ENCODE data around the gene RAB15.
"Not testable (repeated sequence)": the region's sequence is repeated elsewhere in the genome, so short reads cannot be mapped to it uniquely, and the experiment has no call there.

Gene RAB15

DNA sequence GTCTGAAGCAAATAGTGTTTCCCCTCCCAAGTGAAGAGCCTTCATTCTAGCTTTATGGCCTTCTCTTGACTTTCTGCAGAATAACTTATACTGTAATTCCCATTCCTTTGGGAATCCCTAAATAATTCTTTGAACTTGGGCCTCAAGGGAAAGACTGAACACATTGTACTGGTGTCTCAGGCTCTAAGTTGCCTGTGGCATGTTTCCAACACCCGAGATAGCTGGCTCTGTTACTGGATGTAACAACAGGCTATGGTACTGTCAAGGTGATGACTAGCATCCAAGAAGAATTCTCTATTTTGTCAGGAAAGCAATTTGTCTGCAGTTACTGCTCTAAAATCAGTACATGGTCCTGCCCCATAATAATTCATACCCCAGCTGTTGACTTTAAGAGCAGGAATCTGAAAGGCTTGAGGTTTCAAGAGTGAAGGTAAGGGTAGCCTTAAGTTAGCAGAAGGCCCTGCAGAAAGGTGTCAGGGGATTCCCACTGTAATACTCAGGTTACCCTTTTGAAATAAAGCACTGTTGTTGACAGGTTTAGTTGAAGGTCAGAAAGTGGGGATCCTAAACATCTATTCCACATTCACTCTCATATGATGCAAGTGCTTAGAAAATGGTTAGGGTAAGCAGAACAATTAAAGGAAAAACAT is 34.8 kb downstream of the RAB15 start:
- no peak for DNase-seq

DNA sequence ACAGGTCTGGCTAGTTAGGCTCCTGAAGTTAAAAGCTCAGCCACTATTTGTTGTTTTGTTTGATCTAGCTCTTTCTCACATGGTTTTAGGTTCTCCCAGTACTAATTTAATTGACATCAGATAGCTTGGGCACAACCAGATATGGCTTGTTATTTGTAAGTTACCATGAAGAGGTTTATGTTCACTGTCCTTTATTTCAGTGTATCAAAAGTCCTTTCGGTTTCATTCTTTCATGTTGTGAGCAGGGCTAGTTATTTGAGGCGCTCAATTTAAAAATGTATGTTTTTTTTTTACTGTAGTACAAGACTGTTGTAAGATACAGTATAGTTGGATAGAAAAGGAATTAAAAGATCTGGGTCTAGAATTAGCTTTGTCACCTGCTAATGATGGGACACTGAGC is 36.6 kb downstream of the RAB15 start:
- no peak for DNase-seq

DNA sequence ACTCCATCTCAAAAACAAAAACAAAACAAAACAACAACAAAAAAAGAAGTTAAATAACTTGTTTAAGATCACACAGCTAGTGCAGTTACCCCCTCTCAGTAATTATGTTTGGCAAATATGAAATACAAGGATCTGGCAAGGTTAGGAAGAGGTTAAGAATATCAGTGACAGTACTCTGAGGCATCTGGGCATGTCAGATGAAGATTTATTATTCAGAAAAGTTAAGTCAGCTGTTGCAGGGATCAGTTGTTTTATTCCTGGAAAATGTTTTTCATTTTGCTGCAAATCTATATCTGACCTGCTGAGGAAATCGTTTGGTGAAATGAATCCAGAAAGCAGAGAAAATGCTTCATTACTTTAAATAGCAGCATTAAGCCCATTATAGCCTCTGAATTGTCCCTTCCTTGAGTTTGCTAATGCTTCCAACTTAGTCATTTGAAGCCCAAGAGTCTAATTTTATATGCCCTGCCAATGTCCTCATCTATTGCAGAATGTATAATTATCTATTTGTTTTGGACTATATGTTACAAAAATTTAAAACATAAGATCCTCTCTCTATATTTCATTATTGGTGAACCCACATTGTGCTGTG is 37.7 kb downstream of the RAB15 start:
- DNase-seq = no peak

DNA sequence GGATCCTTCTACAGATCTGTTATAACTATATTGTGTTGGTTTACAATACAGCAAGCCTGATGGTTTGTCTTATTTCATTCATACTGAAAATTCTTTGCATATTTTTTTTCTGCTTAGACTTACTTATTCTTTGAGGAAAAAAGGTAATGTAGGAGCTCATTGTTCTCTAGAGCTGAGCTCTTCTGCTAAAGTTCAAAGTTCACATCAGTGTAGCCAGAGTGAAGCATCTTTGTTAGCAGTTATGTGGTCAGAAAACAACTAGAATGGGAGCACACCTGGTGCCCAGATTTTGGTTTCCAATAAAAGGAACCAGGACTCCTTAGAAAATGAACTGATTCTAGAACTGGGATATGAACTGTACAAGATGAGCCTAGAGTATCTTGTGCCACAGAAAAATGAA is 39.9 kb downstream of the RAB15 start:
- DNase-seq = no peak

DNA sequence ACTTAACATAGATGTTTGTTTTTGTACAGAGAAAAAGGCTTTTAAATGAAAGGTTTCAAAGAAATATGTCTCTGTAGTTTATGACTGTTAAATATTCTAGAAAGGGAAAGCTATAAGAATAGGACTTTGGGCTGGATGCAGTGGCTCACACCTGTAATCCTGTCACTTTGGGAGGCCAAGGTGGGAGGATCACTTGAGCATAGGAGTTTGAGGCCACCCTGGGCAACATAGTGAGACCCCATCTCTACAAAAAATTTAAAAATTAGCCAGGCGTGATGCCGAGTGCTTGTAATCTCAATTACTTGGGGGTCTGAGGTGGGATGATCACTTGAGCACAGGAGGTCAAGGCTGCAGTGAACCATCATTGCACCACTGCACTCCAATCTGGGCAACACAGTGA is 41.0 kb downstream of the RAB15 start:
- DNase-seq = no peak

DNA sequence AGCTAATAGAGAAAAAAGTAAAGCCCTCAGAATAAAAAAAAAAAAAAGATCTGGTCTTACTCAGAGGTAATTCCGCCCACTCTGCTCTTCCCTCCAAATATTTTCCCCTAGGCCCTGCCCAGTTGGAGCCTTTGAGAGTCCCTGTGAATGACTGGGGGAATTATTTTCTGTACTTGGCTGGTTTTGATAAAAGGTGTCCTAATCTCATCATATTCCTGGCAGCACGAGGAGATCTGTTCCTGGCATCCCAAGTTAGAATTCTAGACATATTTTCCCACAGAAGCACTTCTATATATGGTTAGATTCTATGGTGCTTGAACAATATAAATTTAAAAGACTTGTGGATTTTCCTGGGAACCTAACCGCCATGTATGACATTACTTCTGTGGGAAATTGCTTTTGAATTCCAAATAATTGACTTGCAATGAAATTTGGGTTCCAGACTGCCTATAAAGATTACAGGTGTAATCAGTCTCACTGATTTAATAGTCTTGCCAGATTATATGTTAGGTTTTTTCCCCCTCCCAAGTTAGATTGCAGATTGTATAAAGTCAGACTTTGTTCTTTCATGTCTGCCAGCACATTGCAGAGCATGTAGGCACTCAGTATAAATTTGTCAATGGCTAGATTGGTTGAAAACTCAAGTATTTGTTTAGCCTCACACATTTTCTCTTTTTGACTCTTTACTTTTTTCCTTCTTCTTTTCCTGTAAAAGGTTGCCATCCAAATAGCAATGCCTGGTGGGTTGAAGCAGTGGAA is 41.9 kb downstream of the RAB15 start:
- no peak for DNase-seq

DNA sequence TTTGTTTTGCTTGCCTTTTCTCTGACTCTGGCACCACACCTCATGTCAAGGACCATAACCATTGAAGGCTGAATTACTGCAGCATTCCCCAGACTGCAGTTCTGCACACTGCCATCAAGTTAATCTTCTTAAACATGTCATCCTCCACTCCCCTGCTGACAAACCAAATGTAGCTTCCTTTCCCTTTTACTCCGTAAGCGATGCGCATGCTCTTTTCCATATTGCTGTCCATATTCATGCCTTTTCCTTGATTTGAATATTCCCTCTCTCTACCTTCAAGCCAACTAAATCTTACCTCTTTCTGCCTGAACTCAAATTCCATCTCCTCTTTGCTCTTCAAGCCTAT is 43.1 kb downstream of the RAB15 start:
- no peak for DNase-seq

DNA sequence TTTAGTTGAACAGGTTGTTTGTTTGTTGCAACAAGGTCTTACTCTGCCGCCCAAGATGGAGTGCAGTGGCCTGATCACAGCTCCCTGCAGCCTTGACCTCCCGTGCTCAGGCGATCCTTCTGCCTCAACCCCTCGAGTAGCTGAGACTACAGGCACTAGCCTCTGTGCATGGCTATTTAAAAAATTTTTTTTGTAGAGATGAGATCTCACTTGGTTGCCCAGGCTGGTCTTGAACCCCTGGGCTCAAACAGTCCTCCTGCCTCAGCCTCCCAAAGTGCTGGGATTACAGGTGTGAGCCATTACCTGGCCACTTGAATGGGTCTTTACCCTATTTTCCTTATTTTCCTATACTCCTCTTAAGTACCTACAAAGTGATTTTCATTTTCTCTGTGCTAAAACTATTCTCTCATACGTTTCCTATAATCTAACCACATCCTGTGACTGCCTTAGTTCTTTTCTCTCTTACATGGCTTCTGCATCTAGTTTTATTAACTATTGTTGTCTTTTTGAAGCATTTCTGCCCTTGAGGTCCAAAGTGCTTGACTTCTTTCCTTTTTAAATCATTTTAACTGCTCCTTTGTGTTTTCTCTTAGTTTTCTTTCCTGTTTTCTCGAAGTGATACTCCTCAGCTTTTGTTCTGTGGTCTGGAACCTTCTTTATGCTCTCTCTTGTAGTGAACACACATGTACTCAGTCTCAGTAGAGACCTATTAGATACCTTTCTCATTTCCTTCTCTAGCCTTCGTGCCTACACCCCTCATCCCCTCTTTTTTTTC is 43.7 kb downstream of the RAB15 start:
- DNase-seq = no peak

DNA sequence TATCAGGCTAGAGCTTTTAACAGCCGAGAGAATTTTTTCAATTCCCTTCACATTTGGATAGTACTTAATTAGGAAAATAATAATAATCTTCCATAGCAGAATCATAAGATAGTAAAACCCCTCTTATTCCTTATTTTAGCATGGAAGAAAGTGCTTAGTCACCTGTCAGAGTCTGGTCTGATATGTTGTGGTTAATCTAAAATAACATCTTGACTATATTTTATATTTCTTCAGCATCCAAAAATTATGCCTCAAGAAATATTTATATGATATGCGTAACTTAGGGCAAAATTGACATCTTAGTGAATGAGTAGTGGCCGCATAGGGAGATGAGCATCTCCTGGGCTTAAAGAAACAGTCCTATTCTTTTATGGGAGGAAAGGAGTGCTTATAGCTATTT is 45.1 kb downstream of the RAB15 start:
- DNase-seq = no peak

DNA sequence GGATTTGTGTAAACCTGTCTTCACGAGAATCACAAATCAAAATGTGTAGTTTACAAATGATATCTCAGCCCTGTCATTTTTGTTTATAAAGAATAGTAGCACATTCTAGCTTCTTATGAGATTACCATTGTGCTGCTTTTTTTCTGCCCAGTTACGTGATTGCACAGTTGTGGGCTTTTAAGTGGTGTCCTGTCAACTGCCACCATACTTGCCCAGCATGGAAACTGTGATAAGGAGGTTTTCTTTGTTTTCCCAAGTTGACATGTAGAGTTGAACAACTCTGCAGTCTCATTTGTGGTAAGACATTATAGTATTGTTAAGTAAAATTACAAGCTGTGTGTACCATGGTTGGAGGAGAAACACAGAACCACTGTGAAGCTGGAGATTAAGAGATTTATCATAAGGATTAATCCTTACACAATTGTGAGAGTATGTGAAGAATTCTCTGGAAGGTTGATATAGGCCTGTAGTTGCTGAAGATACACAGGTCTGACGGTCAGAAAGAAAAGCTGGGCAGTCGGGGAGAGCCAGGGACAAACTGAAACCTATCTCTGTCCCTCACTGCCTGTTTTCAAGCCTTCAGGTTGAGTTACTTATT is 45.6 kb downstream of the RAB15 start:
- DNase-seq = no peak

DNA sequence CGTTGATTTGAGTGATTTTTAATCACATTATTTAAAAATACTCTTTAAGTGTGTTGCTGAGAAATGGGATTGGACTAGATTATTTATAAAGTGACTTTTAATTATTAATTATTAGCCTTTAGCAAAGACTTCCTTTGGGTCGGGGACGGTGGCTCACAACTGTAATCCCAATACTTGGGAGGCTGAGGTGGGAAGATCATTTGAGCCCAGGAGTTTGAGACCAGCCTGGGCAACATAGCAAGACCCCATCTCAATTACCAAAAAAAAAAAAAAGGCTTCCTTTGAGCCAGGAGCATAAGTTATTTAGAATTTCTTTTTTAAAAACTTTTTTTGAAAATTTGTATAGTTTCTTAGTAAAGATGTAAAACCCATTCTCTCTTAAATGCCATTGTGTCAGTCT is 49.1 kb downstream of the RAB15 start:
- no peak for DNase-seq

DNA sequence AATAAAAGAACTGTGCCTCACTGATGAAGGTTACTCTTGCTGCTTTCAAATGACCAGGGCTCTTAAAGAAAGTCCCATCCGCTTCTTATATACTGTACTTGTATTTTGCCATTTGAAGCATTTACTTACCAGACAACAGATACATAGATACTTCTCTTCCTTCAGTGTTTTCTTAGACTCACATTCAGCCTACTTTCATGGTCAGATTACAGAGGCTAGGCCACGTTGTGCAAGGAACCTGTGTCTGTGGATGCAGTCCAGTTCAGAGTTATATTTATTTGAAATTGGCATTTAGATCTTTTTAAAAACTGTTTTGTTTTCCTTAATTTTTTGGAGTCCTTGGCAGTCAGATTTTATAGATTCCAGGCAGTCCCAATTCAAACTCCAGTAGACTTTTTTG is 51.7 kb downstream of the RAB15 start:
- DNase-seq = no peak

DNA sequence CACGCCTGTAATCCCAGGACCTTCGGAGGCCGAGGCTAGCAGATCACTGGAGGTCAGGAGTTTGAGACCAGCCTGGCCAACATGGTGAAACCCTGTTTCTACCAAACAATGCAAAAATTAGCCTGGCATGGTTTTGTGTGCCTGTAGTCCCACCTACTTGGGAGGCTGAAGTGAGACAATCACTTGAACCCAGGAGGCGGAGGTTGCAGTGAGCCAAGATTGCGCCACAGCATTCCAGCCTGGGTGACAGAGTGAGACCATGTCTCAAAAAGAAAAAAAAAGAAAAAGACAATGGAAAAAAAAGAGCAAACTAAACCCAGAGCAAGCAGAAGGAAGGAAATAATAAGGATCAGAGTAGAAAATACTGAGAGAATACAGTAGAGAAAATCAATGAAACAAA is 52.5 kb downstream of the RAB15 start:
- DNase-seq = no peak

DNA sequence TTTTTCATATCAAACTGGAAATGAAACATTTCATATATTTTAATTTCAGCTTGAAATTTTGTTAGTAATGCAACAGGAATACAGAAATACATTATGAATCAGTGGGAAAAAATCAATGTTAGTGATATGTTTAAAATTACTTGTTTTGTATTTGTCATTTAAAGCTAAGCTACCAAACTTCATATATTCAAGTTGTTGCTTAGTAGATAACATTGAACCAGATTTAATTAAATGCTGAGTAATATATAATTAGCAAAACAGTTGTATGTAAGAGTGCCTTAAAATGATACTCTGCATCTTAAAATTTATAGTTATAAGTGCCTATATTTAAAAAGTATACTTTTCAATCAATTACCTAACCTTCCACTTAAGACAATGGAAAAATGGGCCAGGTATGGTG is 52.9 kb downstream of the RAB15 start:
- no peak for DNase-seq

DNA sequence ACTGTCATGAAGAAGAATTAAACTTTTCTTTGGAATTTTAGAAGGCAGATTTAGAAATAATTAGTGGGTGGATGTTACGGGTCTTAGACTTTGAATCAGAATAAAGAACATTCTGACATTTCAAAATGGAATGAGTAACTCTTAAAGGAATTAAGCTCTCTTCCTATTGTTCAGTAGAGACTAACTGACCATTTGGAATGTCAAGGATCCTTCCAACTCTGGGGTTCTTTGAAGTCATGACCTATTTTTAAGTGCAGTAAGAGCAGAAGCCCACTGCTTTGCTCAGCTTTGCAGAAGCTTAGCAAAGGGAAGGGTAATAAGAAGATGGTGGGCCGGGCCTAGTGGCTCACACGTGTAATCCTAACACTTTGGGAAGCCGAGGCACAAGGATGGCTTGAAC is 53.9 kb downstream of the RAB15 start:
- DNase-seq = no peak

DNA sequence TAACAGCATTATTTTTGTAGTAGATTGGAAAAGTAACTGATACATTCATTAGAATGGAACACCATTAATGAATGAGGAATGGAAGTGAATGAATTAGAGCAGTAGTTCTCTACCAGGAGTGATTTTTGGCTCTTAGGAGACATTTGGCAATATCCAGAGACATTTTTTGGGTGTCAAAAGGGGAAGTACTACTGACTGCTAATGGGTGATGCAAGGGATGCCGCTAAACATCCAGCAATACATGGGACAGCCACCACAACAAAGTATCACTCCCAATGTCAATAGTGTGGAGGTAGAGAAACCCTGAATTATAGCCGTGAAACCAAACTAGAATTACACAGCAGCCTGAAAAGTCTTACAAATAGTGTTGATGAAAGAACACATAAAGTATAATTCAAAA is 56.3 kb downstream of the RAB15 start:
- DNase-seq = no peak

DNA sequence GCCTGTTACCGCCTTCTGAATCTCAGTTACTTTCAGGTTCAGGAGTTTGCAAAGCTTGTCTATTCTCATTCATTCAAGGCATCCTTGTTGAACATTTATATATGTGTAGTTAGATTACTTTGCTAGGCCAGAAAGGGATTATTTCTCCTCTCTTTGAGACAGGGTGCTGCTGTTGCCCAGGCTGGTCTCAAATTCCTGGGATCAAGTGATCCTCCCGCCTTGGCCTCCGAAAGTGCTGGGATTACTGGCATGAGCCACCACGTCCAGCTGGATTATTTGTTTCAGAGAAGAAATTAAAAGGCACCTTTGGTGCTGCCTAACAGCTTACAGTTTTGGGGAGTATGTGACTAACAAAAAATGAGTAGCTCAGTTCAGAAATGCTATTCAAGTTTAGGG is 57.1 kb downstream of the RAB15 start:
- DNase-seq = no peak

DNA sequence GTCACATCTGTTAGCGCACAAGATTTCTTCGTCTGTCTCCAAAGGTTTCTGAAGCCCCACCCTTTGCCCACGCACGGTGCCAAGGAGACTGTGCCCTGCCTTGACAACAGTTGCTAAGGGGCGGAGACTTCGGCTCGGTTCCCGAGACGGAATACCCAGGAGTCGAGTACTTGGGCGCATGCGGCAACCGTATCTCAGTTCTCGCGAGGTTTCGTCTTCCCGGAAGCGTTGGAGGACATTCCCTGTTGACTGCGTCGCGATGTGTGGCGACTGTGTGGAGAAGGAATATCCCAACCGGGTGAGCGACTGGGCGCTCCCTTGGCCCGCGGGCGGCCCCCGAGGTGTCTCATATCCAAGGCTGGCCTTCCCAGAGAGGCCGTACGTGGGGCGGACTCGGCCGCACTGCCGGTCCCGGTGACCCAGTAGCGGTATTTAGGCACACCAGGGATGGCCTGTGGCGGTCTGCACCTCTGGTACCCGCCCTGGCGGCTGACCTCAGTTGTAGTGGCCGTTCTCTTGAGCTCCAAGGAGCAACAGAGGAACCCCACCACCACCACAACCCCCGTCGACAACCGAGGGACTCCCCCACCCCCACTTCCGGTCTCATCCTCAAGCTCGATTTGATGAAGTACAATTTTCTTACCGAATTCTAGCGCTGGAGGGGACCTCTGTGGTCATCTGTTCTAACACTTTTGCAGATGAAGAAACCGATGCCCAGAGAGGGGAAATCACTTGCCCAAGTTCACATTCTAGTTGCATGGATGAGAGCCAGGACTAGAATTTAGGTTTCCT is 57.7 kb downstream of the RAB15 start, which contains the start of gene CHURC1:
TSS of gene CHURC1 (plus strand) at position 219 of the 792 bp plus-strand sequence. CDS start at position 260, 41 bp downstream.
- peak; percentile 96 for DNase-seq

DNA sequence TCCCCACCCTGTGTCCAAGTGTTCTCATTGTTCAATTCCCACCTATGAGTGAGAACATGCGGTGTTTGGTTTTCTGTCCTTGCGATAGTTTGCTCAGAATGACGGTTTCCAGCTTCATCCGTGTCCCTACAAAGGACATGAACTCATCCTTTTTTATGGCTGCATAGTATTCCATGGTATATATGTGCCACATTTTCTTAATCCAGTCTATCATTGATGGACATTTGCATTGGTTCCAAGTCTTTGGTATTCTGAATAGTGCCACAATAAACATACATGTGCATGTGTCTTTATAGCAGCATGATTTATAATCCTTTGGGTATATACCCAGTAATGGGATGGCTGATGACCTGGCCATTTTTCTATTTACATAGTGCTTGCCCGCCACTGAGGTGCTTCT is 58.7 kb downstream of the RAB15 start:
- not testable (repeated sequence) for DNase-seq

DNA sequence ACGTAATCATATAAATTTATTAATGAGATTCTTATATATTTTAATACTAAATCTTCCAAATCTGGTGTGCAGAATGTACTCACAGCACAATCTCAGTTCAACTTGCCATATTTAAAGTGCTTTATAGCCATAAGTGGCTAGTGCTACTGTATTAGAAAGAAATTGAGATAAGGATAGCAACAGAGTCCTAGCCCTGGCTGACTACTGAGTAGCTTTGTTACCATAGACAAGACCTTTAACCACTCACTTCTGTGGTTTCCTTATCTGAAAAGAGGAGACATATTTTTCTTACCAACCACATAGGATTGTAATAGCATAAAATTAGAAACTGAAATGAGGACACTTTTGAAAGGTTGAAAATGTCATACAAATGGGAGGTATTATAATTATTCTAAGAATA is 59.9 kb downstream of the RAB15 start:
- DNase-seq = no peak

DNA sequence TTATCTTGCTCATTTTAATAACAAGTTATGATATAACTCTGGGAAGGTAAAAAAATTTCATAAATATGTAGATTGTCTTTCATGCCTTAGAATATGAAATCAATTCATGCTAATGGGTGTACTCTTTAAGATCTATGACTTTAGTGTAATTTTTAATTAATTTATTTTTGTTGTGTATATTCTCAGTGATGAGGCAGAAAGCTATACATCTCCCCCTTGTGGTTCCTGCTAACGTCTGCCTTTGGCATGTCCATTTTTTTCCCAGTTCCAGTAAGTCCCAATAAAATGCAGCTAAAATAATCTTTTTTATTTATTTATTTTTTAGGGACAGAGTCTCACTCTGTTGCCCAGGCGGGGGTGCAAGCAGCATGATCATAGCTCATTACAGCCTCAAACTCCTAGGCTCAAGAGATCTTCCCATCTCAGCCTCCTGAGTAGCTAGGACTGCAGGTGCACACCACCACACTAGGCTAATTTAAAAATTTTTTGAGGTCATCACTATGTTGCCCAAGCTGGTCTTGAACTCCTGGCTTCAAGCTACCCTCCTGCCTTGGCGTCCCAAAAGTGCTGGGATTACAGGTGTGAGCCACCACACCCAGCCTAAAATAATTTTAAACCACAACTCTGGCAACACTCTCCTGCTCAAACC is 61.2 kb downstream of the RAB15 start:
- DNase-seq = peak; percentile 27

DNA sequence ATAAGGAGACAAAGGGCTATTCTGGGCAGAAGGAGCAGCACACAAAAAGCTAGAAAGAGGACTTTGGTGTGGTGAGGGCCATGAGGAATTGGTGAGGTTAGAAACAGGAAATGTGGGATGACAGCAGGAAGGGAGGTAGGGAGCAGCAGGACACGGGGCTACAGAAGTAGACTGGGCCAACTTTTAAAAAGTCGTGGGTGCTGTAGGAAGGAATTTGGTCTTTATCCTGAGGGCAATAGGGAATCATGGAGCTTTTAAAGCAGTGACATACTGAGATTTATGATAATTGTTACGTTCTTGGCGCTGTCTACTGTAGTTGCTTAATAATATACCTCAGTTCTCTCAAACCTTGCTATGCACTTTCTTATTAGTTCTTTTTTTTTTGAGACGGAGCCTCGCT is 66.1 kb downstream of the RAB15 start:
- no peak for DNase-seq
